ENCODE measurements around the gene STAG1. TPM values are rescaled to one million over a fixed set of nuclear protein-coding genes. Genes with fewer than 3 reads are reported as not detected.
"Not testable (repeated sequence)": the region's sequence is repeated elsewhere in the genome, so short reads cannot be mapped to it uniquely, and the experiment has no call there.

STAG1 gene
- total RNA-seq, 1 experiment from 2014 or later = 29.0 TPM

- no peaks in the 10 kb centered on the region for H3K36me3 ChIP-seq
- H3K27me3 ChIP-seq = no peaks in the 10 kb centered on the region
- DNase-seq = no peak
- H3K9me3 ChIP-seq = no peaks in the 10 kb centered on the region; the same call in 1 of the 2 replicates
- H3K4me3 ChIP-seq = no peak overlapping the region
Measured at GRCh38 chr3:136725468-136725867, 26.7 kb downstream of the STAG1 start.

DNA sequence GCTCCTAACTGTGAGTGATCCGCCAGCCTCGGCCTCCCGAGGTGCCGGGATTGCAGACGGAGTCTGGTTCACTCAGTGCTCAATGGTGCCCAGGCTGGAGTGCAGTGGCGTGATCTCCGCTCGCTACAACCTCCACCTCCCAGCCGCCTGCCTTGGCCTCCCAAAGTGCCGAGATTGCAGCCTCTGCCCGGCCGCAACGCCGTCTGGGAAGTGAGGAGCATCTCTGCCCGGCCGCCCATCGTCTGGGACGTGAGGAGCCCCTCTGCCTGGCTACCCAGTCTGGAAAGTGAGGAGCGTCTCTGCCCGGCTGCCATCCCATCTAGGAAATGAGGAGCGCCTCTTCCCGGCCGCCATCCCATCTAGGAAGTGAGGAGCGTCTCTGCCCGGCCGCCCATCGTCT, 29.3 kb downstream of the STAG1 start:
- H3K36me3 ChIP-seq, DNase-seq, H3K4me3 ChIP-seq, H3K9me3 ChIP-seq, H3K27me3 ChIP-seq: not testable (repeated sequence)

- not testable (repeated sequence) for H3K9me3 ChIP-seq, H3K4me3 ChIP-seq, H3K36me3 ChIP-seq, DNase-seq, H3K27me3 ChIP-seq
Measured at GRCh38 chr3:136722399-136722798, 29.8 kb downstream of the STAG1 start.

DNA sequence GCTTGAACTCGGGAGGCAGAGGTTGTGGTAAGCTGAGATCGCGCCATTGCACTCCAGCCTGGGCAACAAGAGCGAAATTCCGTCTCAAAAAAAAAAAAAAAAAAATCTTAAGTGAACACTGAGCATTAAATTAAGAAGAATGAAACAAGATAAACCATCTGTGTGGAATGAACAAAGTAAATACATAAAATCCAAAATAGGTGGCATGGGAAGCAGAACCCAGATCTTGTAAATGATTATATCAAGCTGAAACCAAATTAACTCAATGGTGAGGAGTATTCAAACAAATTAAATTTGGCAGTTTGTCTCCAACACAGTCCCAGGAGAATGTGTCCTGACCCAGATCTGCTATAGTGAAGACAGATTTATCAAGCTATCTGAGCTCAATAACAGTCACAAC, 32.1 kb downstream of the STAG1 start:
- Histone ChIP-seq H3K4me3 (no peak overlapping the region), H3K36me3 (peaks cover 7% of the 10 kb centered on the region), H3K27me3 (no peaks in the 10 kb centered on the region), H3K9me3 (no peaks in the 10 kb centered on the region; the same call in 1 of the 2 replicates)
- DNase-seq = no peak

DNA sequence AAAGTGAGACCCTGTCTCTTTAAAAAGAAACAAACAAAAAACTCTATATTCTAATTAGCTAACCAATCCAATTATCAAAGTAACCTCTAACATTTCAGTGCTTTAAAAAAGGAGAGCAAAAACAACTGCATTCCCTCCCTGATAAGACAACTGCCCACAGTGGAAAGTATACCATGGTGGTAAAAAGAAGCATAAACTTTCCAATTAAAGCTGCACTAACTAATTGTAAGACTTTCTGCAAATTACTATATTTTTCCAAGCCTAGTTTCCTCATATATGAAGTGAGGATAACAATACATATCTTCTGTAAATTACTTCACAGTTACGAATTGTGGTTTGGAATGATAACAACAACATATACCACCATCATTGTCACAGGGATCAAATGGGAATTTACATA, 35.5 kb downstream of the STAG1 start:
- H3K4me3 ChIP-seq = no peak overlapping the region
- H3K36me3 ChIP-seq = peaks cover 16% of the 10 kb centered on the region
- DNase-seq = no peak
- H3K27me3 ChIP-seq = no peaks in the 10 kb centered on the region
- H3K9me3 ChIP-seq = no peaks in the 10 kb centered on the region

DNA sequence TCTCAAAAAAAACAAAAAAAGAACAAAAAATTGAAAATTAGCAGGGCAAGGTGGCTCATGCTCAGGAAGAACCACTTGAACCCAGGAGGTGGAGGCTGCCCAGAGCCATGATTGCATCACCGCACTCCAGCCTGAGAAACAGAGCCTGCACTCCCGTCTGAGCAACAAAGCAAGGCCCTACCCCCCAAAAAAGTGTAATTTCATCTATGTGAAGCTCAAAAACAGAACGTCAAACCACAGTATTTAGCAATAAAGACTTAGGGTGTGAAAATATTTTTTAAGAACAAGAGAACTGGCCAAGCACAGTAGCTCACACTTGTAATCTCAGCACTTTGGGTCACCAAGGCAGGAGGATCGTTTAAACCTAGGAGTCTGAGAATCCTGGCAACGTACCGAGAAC, 38.2 kb downstream of the STAG1 start:
- no peak overlapping the region for H3K4me3 ChIP-seq
- no peaks in the 10 kb centered on the region for H3K27me3 ChIP-seq
- DNase-seq = no peak
- no peaks in the 10 kb centered on the region for H3K9me3 ChIP-seq
- H3K36me3 ChIP-seq = peaks cover 12% of the 10 kb centered on the region

- Histone ChIP-seq H3K36me3 (peaks cover 8% of the 10 kb centered on the region), H3K27me3 (no peaks in the 10 kb centered on the region), H3K4me3 (no peak overlapping the region), H3K9me3 (peaks cover 1% of the 10 kb centered on the region; the same call in 1 of the 2 replicates)
- no peak for DNase-seq
Measured at GRCh38 chr3:136712941-136713340, 39.2 kb downstream of the STAG1 start.

DNA sequence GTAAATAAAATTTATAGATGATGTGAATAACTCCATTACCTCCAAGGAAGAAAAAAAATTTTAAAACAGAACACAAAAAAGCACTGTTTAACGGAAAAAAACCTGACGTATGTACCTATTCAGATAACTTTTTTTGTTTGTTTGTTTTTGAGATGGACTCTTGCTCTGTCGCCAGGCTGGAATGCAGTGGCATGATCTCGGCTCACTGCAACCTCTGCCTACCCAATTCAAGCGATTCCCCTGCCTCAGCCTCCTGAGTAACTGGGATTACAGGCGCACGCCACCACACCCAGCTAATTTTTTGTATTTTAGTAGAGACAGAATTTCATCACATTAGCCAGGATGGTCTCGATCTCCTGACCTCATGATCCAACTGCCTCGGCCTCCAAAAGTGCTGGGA, 40.3 kb downstream of the STAG1 start:
- not testable (repeated sequence) for DNase-seq, H3K27me3 ChIP-seq, H3K9me3 ChIP-seq, H3K4me3 ChIP-seq
- H3K36me3 ChIP-seq = peaks cover 10% of the 10 kb centered on the region

- H3K4me3 ChIP-seq = no peak overlapping the region
- no peaks in the 10 kb centered on the region for H3K27me3 ChIP-seq
- peaks cover 2% of the 10 kb centered on the region; the same call in 1 of the 2 replicates for H3K9me3 ChIP-seq
- DNase-seq = no peak
- H3K36me3 ChIP-seq = peaks cover 10% of the 10 kb centered on the region
Measured at GRCh38 chr3:136711277-136711676, 40.9 kb downstream of the STAG1 start.

GRCh38 chr3:136709775-136710174, 42.4 kb downstream of the STAG1 start:
- H3K36me3 ChIP-seq = peaks cover 10% of the 10 kb centered on the region
- H3K4me3 ChIP-seq, DNase-seq, H3K9me3 ChIP-seq, H3K27me3 ChIP-seq: not testable (repeated sequence)

GRCh38 chr3:136708333-136708985, 43.7 kb downstream of the STAG1 start:
- no peak for DNase-seq
- peaks cover 2% of the 10 kb centered on the region; the same call in 1 of the 2 replicates for H3K9me3 ChIP-seq
- H3K27me3 ChIP-seq = no peaks in the 10 kb centered on the region
- no peak overlapping the region for H3K4me3 ChIP-seq
- H3K36me3 ChIP-seq = peaks cover 13% of the 10 kb centered on the region

- H3K27me3 ChIP-seq = no peaks in the 10 kb centered on the region
- H3K36me3 ChIP-seq = peaks cover 5% of the 10 kb centered on the region
- DNase-seq = no peak
- H3K9me3 ChIP-seq = peaks cover 2% of the 10 kb centered on the region; the same call in 1 of the 2 replicates
- no peak overlapping the region for H3K4me3 ChIP-seq
Measured at GRCh38 chr3:136703429-136703828, 48.7 kb downstream of the STAG1 start.

GRCh38 chr3:136699271-136699828, 52.8 kb downstream of the STAG1 start:
- no peak for DNase-seq
- H3K36me3 ChIP-seq = peaks cover 12% of the 10 kb centered on the region
- H3K9me3 ChIP-seq = peaks cover 15% of the 10 kb centered on the region
- H3K27me3 ChIP-seq = no peaks in the 10 kb centered on the region
- no peak overlapping the region for H3K4me3 ChIP-seq

DNA sequence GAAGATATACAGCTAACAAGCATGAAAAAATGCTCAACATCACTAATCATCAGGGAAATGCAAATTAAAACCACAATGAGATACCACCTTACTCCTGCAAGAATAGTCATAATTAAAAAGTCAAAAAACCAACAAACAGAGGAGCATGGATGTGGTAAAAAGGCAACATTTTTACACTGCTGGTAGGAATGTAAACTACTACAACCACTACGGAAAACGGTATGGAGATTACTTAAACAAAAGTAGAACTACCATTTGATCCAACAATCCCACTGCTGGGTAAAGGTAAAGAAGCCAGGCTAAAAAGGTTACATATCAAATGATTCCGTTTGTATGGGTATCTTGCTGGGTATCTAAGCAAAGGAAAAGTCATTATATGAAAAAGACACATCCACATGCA, 53.8 kb downstream of the STAG1 start:
- H3K9me3 ChIP-seq = peaks cover 21% of the 10 kb centered on the region
- peaks cover 14% of the 10 kb centered on the region for H3K36me3 ChIP-seq
- no peak for DNase-seq
- H3K4me3 ChIP-seq = no peak overlapping the region
- no peaks in the 10 kb centered on the region for H3K27me3 ChIP-seq

DNA sequence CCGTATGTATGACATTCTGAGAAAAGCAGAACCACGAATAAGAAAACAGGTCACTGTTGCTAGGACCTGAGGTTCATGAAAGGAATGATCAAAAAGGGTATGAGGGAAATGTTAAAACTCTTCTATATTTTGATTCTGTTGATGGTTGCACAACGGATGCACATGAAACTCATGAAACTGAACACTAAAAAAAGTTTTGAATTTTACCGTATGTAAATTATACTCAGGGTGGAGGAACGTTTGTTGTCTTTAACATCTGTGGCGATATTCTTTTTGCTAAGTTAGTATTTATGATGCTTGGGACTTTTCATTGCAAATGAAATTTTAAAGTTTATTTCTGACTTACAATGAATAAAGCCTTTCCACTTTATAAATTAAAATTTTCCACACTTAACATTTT, 55.4 kb downstream of the STAG1 start:
- H3K36me3 ChIP-seq = peaks cover 14% of the 10 kb centered on the region

GRCh38 chr3:136694321-136694720, 57.9 kb downstream of the STAG1 start:
- Histone ChIP-seq H3K36me3 (peaks cover 14% of the 10 kb centered on the region), H3K9me3 (peaks cover 25% of the 10 kb centered on the region), H3K27me3 (no peaks in the 10 kb centered on the region), H3K4me3 (no peak overlapping the region)
- no peak for DNase-seq

More for the DNA sequence above, 55.4 kb downstream of the STAG1 start:
- no peak for DNase-seq
- no peak overlapping the region for H3K4me3 ChIP-seq
- H3K27me3 ChIP-seq = no peaks in the 10 kb centered on the region
- peaks cover 25% of the 10 kb centered on the region for H3K9me3 ChIP-seq

DNA sequence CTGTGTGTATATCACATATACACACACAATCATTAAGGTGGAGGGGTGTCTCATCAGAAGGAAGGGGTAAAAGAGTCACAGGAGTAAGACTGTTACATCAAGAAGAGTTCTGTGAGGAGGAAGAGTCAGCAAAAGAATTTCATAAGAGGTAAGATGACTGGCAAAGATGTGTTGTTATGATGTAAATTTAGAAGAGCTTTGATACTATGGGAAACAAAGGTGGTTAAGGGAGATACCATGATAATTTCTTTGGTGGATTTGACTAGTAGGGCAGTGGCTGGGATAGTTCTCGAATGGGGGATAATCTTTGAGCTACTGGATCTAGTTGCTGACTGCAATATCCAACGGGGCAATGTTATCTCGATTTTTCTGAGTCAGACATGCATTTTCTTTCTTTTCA, 61.6 kb downstream of the STAG1 start:
- H3K27me3 ChIP-seq = no peaks in the 10 kb centered on the region
- no peak overlapping the region for H3K4me3 ChIP-seq
- H3K36me3 ChIP-seq = peaks cover 12% of the 10 kb centered on the region
- H3K9me3 ChIP-seq = peaks cover 16% of the 10 kb centered on the region
- DNase-seq = no peak

- Histone ChIP-seq H3K9me3 (0 out of 2 replicates have a peak, but pooled peaks cover 2% of the 10 kb centered on the region), H3K36me3 (peaks cover 3% of the 10 kb centered on the region; the same call in 1 of the 2 replicates), H3K4me3 (no peak overlapping the region), H3K27me3 (no peaks in the 10 kb centered on the region)
- no peak for DNase-seq
Measured at GRCh38 chr3:136685882-136686281, 66.3 kb downstream of the STAG1 start.
